ENCODE measurements around the gene CXCL17. TPM values are rescaled to one million over a fixed set of nuclear protein-coding genes. Genes with fewer than 3 reads are reported as not detected.
A peak's percentile ranks its signal among the peaks of the same experiment; 100 is the strongest.
"Not testable (repeated sequence)": the region's sequence is repeated elsewhere in the genome, so short reads cannot be mapped to it uniquely, and the experiment has no call there.

CXCL17 gene
- total RNA-seq, 1 experiment from 2014 or later, result 1.1 TPM

DNA sequence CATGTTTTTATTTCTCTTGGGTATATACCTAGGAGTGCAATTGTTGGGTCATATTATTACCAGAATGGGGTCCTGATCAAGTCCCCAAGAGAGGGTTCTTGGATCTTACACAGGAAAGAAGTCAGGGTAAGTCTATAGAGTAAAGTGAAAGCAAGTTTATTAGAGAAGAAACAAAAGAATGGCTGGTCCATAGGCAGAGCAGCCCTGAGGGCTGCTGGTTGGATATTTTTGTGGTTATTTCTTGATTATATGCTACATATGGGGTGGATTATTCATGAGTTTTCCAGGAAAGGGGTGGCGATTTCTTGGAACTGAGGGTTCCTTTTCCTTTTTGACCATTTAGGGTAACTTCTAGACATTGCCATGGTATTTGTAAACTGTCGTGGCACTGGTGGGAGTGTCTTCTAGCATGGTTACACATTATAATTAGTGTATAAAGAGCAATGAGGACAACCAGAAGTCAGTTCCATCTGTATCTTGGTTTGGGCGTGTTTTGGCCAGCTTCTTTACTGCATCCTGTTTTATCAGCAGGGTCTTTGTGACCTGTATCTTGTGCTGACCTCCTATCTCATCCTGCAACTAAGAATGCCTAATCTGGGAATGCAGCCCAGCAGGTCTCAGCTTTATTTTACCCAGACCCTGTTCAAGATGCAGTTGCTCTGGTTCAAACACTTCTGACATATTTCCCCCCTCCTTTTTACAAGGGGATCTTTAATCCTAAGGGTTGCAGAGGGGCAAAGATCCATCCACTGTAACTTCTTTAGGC, 44.5 kb upstream of the CXCL17 start:
- H3K27ac Mint-ChIP-seq (ENCODE audit: unreplicated experiment), result peak overlapping the region; percentile 85
- Histone ChIP-seq H3K9me3 (no peaks in the 10 kb centered on the region), H3K36me3 (ENCODE audit: control insufficient read depth, insufficient read depth, low read length) (no peaks in the 10 kb centered on the region), H3K4me3 (ENCODE audit: low read depth, low read length) (no peak overlapping the region), H3K4me1 (peaks cover 58% of the 10 kb centered on the region), H3K27me3 (replicated peaks; ENCODE audit: control insufficient read depth, insufficient read depth, low read length) (no peaks in the 10 kb centered on the region)
- intact Hi-C loops (cut with micrococcal nuclease; ENCODE audit: unreplicated experiment), result loop anchor here (2.0 kb wide), 1 partner anchor 16 kb away; no protein-coding TSS in a partner anchor
- H3K4me1 Mint-ChIP-seq (ENCODE audit: low read depth, unreplicated experiment), result peaks cover 25% of the 10 kb centered on the region
- no peak for TF ChIP-seq CTCF (IDR thresholded peaks at IDR 0.05; ENCODE audit: insufficient read depth in 1 of 2, low read depth in 1 of 2, low read length in 1 of 2, severe bottlenecking in 1 of 2, unreplicated experiment in 1 of 2)
- no peaks in the 10 kb centered on the region for H3K9me3 Mint-ChIP-seq (ENCODE audit: unreplicated experiment)
- peak overlapping the region; percentile 17 for H3K4me3 Mint-ChIP-seq (ENCODE audit: unreplicated experiment)
- DNase-seq, result peak; percentile 47 to 65
- no peaks in the 10 kb centered on the region for H3K27me3 Mint-ChIP-seq (ENCODE audit: insufficient read depth, unreplicated experiment)
- H3K36me3 Mint-ChIP-seq (ENCODE audit: insufficient read depth, unreplicated experiment), result peaks cover 13% of the 10 kb centered on the region
- CTCF ChIA-PET, result interaction anchor here (0.7 to 1.6 kb wide), 4 partner anchors 11 to 42 kb away, joined by 3 to 5 read pairs (median 4); no protein-coding TSS in a partner anchor
- POLR2A ChIA-PET, result no interaction called here
- no TSS peak for BruUV-seq (replicated peaks)

DNA sequence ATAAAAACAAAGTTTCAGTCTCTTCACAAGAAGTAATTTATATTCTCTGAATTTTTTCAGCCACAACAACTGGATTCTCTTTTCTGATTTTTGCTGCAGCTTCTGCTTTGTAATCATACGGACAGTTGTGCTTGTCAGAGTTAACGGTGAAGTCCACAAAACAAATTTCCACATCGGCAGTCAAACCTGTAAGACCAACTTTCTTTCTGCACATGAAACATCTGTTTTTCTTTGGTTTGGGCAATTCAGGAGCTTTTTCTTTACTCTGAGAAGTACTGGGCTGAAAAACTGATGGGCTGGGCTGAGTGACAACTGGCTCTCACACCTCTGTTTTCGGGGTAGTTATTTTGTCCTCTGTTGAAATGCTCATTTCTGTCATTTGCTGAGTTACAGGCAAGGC, 42.3 kb upstream of the CXCL17 start:
- H3K4me3 Mint-ChIP-seq (ENCODE audit: unreplicated experiment); H3K36me3 Mint-ChIP-seq (ENCODE audit: insufficient read depth, unreplicated experiment); H3K9me3 ChIP-seq; BruUV-seq (replicated peaks); H3K36me3 ChIP-seq (ENCODE audit: control insufficient read depth, insufficient read depth, low read length); H3K27me3 Mint-ChIP-seq (ENCODE audit: insufficient read depth, unreplicated experiment); H3K27ac Mint-ChIP-seq (ENCODE audit: unreplicated experiment); H3K9me3 Mint-ChIP-seq (ENCODE audit: unreplicated experiment); H3K4me3 ChIP-seq (ENCODE audit: low read depth, low read length); POLR2A ChIA-PET; intact Hi-C loops (cut with micrococcal nuclease; ENCODE audit: unreplicated experiment); H3K27me3 ChIP-seq (replicated peaks; ENCODE audit: control insufficient read depth, insufficient read depth, low read length): not testable (repeated sequence)
- DNase-seq, result peak in 1 of 2 experiments; percentile 30
- CTCF ChIA-PET, result interaction anchor here (0.6 kb wide), 1 partner anchor 118 kb away, joined by 3 read pairs; no protein-coding TSS in a partner anchor
- H3K4me1 ChIP-seq, result peaks cover 64% of the 10 kb centered on the region
- peaks cover 41% of the 10 kb centered on the region for H3K4me1 Mint-ChIP-seq (ENCODE audit: low read depth, unreplicated experiment)

- Histone ChIP-seq H3K36me3 (ENCODE audit: control insufficient read depth, insufficient read depth, low read length) (no peaks in the 10 kb centered on the region), H3K9me3 (no peaks in the 10 kb centered on the region; the same call in 1 of the 2 replicates), H3K4me1 (peaks cover 36% of the 10 kb centered on the region), H3K4me3 (ENCODE audit: low read depth, low read length) (no peak overlapping the region), H3K27me3 (replicated peaks; ENCODE audit: control insufficient read depth, insufficient read depth, low read length) (no peaks in the 10 kb centered on the region)
- H3K4me1 Mint-ChIP-seq (ENCODE audit: low read depth, unreplicated experiment), result peaks cover 27% of the 10 kb centered on the region
- TF ChIP-seq CTCF (IDR thresholded peaks at IDR 0.05; ENCODE audit: insufficient read depth in 1 of 2, low read depth in 1 of 2, low read length in 1 of 2, severe bottlenecking in 1 of 2, unreplicated experiment in 1 of 2), result no peak
- no peak overlapping the region for H3K4me3 Mint-ChIP-seq (ENCODE audit: unreplicated experiment)
- H3K9me3 Mint-ChIP-seq (ENCODE audit: unreplicated experiment), result no peaks in the 10 kb centered on the region
- CTCF ChIA-PET, result no interaction called here
- H3K27ac Mint-ChIP-seq (ENCODE audit: unreplicated experiment), result peak overlapping the region; percentile 15
- intact Hi-C loops (cut with micrococcal nuclease; ENCODE audit: unreplicated experiment), result no loop called here
- BruUV-seq (replicated peaks), result no TSS peak
- DNase-seq, result peak in 1 of 2 experiments; percentile 46
- POLR2A ChIA-PET, result no interaction called here
- H3K36me3 Mint-ChIP-seq (ENCODE audit: insufficient read depth, unreplicated experiment), result no peaks in the 10 kb centered on the region
- no peaks in the 10 kb centered on the region for H3K27me3 Mint-ChIP-seq (ENCODE audit: insufficient read depth, unreplicated experiment)
Observed at GRCh38 chr19:42480335-42481095, 37.8 kb upstream of the CXCL17 start.

Measured in Caco-2 (cell line).